Ishikawa (cell line): ENCODE measurements around the gene HDDC2.

ENCODE experiments used
- CEBPB ChIP-seq: IDR thresholded peaks from 2 replicates; pipeline ENCODE4 v1.6.1; 2012
- CREB1 ChIP-seq: IDR thresholded peaks from 2 replicates; pipeline ENCODE4 v1.6.1; 2012; ENCODE audit warnings: low read depth
- EGR1 ChIP-seq: IDR thresholded peaks from 2 replicates; pipeline ENCODE4 v1.6.1; 2012
- EP300 ChIP-seq: IDR thresholded peaks from 2 replicates; pipeline ENCODE4 v1.6.1; 2012; ENCODE audit warnings: borderline replicate concordance
- FOXM1 ChIP-seq: IDR thresholded peaks from 2 replicates; pipeline ENCODE4 v1.6.1; 2012; ENCODE audit warnings: low read depth, borderline replicate concordance
- MAX ChIP-seq: IDR thresholded peaks from 2 replicates; pipeline ENCODE4 v1.6.1; 2012
- NFIC ChIP-seq: IDR thresholded peaks from 2 replicates; pipeline ENCODE4 v1.6.1; 2012
- RAD21 ChIP-seq: IDR thresholded peaks from 2 replicates; pipeline ENCODE4 v1.6.1; 2012; ENCODE audit warnings: low read depth
- REST ChIP-seq: IDR thresholded peaks from 2 replicates; pipeline ENCODE4 v1.6.1; 2012; ENCODE audit warnings: low read depth, mild to moderate bottlenecking
- TAF1 ChIP-seq: IDR thresholded peaks from 2 replicates; pipeline ENCODE4 v1.6.1; 2012; ENCODE audit warnings: low read depth, mild to moderate bottlenecking
- USF1 ChIP-seq: IDR thresholded peaks from 2 replicates; pipeline ENCODE4 v1.6.1; 2012
- ZBTB7A ChIP-seq: IDR thresholded peaks from 2 replicates; pipeline ENCODE4 v1.6.1; 2012; ENCODE audit warnings: low read depth

- TF ChIP-seq USF1 (no peak), NFIC (no peak), FOXM1 (no peak), EP300 (no peak), REST (no peak), CREB1 (no peak), MAX (no peak), ZBTB7A (no peak), EGR1 (no peak), RAD21 (no peak), CEBPB (no peak), TAF1 (no peak)
Observed at GRCh38 chr6:125293587-125293986, 8.2 kb downstream of the HDDC2 start.
